Neuronal stem cell (in vitro differentiated cells): ENCODE data around the gene FLRT1.

Source experiments
- DNase-seq: peaks from one replicate; pipeline ENCODE4 v3.0.0-alpha.2; 2013; ENCODE audit warnings: low spot score
- H2AFZ ChIP-seq: one replicate; pipeline ENCODE4 v1.6.1; 2013; ENCODE audit warnings: mild to moderate bottlenecking, low read length, inconsistent platforms
- H2AK5ac ChIP-seq: 2 replicates; pipeline ENCODE4 v1.6.1; 2013; ENCODE audit warnings: low read depth, mild to moderate bottlenecking, inconsistent platforms, low read length, moderate library complexity, mixed read lengths
- H2BK120ac ChIP-seq: 2 replicates; pipeline ENCODE4 v1.6.1; 2013; ENCODE audit warnings: low read depth, mild to moderate bottlenecking, inconsistent platforms, low read length, moderate library complexity, mixed read lengths
- H2BK12ac ChIP-seq: one replicate; pipeline ENCODE4 v1.6.1; 2013; ENCODE audit warnings: low read length, inconsistent platforms
- H2BK15ac ChIP-seq: 2 replicates; pipeline ENCODE4 v1.6.1; 2013; ENCODE audit warnings: mild to moderate bottlenecking, low read length, inconsistent platforms, mixed read lengths
- H2BK5ac ChIP-seq: one replicate; pipeline ENCODE4 v1.6.1; 2013; ENCODE audit warnings: inconsistent platforms, mild to moderate bottlenecking, low read length, moderate library complexity
- H3K14ac ChIP-seq: one replicate; pipeline ENCODE4 v1.6.1; 2013; ENCODE audit warnings: low read length, inconsistent platforms
- H3K18ac ChIP-seq: 2 replicates; pipeline ENCODE4 v1.6.1; 2013; ENCODE audit warnings: low read length, inconsistent platforms
- H3K23ac ChIP-seq: 2 replicates; pipeline ENCODE4 v1.6.1; 2013; ENCODE audit warnings: low read depth, mild to moderate bottlenecking, mixed read lengths, low read length, inconsistent platforms; ENCODE audit not compliant: poor library complexity
- H3K27ac ChIP-seq: replicated peaks from 3 replicates; pipeline ENCODE4 v1.5.1; 2013; ENCODE audit warnings: low read length, inconsistent platforms
- H3K27me3 ChIP-seq, 3 experiments: 2 replicates each; pipeline ENCODE4 v1.6.1; 2013; ENCODE audit warnings: low read length in 3 of 3, mild to moderate bottlenecking in 2 of 3, inconsistent platforms in 1 of 3, low read depth in 1 of 3, mixed read lengths in 1 of 3, moderate library complexity in 1 of 3; ENCODE audit not compliant: control insufficient read depth in 3 of 3, insufficient read depth in 3 of 3
- H3K36me3 ChIP-seq, 2 donors: replicated peaks in 1 of 2; 2 replicates each; pipeline ENCODE4 v1.6.1; 2013; ENCODE audit warnings: low read length in 2 of 2; ENCODE audit not compliant: control insufficient read depth in 2 of 2, insufficient read depth in 2 of 2
- H3K4ac ChIP-seq: 2 replicates; pipeline ENCODE4 v1.6.1; 2013; ENCODE audit warnings: inconsistent platforms, mild to moderate bottlenecking, low read length, moderate library complexity
- H3K4me1 ChIP-seq, 2 donors: 1 replicate in 1 of 2; 2 replicates in 1 of 2; pipeline ENCODE4 v1.6.1; 2013; ENCODE audit warnings: low read length in 2 of 2, low read depth in 1 of 2; ENCODE audit not compliant: control insufficient read depth in 2 of 2, insufficient read depth in 1 of 2
- H3K4me2 ChIP-seq: one replicate; pipeline ENCODE4 v1.6.1; 2013; ENCODE audit warnings: mild to moderate bottlenecking, low read length, inconsistent platforms; ENCODE audit not compliant: insufficient read depth, poor library complexity, severe bottlenecking
- H3K4me3 ChIP-seq, 2 donors: 2 replicates each; pipeline ENCODE4 v1.5.1; 2013; ENCODE audit warnings: low read length in 2 of 2, mild to moderate bottlenecking in 2 of 2, inconsistent platforms in 1 of 2, moderate library complexity in 1 of 2
- H3K79me1 ChIP-seq: one replicate; pipeline ENCODE4 v1.6.1; 2013; ENCODE audit warnings: low read depth, mild to moderate bottlenecking, inconsistent platforms, low read length, moderate library complexity
- H3K9ac ChIP-seq: one replicate; pipeline ENCODE4 v1.6.1; 2013; ENCODE audit warnings: mild to moderate bottlenecking, low read depth, low read length, inconsistent platforms; ENCODE audit not compliant: poor library complexity
- H3K9me3 ChIP-seq, 2 donors: replicated peaks in 1 of 2; 2 replicates each; pipeline versions ENCODE3 to v1.6.1; 2013; ENCODE audit warnings: low read length in 2 of 2, mild to moderate bottlenecking in 2 of 2, inconsistent platforms in 1 of 2, low read depth in 1 of 2, mixed read lengths in 1 of 2, moderate library complexity in 1 of 2; ENCODE audit not compliant: control insufficient read depth in 2 of 2, insufficient read depth in 1 of 2
- H4K8ac ChIP-seq: one replicate; pipeline ENCODE4 v1.6.1; 2013; ENCODE audit warnings: low read depth, mild to moderate bottlenecking, inconsistent platforms, low read length, moderate library complexity
- H4K91ac ChIP-seq: one replicate; pipeline ENCODE4 v1.6.1; 2013; ENCODE audit warnings: low read length, low read depth, mild to moderate bottlenecking, inconsistent platforms; ENCODE audit not compliant: poor library complexity
- WGBS, 2 donors: extraction: QIAGEN DNeasy Blood & Tissue Kit; methylation state at CpG; one replicate each; pipeline ENCODE4 v1.1.7; 2013; ENCODE audit warnings: missing lambda C conversion rate in 2 of 2, mixed read lengths in 1 of 2; ENCODE audit not compliant: insufficient read length in 2 of 2, insufficient replicate concordance in 1 of 2; ENCODE audit errors: extremely low coverage in 2 of 2; 5-methylcytosine and 5-hydroxymethylcytosine counted together

The FLRT1 gene

DNA sequence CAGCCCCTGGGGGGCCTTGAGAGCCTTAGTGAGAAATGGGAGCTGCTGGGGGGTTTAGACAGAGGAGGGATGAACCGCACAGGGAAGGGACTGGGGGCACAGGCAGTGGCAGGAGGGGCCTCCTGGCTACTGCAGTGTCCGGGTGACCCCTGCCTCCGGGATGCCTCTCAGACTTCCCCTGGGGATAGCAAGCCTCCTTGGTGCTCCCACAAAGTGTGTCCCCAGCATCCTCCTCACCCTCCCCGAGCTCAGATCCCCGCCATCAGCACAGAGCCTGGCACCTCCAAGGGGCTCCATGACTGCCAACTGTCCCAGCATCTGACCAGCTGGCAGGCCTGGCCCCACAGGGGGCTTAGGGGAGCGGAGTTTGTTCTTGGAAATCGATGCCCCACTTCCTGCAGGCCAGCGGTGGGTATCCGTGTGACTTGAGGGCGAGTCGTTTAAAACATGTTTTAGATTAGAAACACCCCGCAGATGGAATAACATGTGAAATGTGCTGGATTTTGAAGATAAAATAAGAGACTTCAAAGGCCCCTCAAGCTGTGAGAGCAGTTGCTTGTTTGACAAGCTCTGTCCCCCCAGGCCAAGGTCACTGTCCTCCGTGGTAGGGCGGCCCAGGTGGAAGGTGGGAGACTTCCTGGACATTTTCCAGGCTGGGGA, 13.5 kb upstream of the FLRT1 start:
- H2AK5ac ChIP-seq = peak overlapping the region; percentile 79
- no peak overlapping the region for H3K4me2 ChIP-seq
- no peak overlapping the region for H4K91ac ChIP-seq
- H3K9me3 ChIP-seq = no peaks in the 10 kb centered on the region
- peaks cover 2% of the 10 kb centered on the region for H3K79me1 ChIP-seq
- no peaks in the 10 kb centered on the region for H3K36me3 ChIP-seq
- H3K9ac ChIP-seq = peak overlapping the region; percentile 16
- no peak overlapping the region for H2BK12ac ChIP-seq
- no peak overlapping the region for H2AFZ ChIP-seq
- H3K4me1 ChIP-seq = peaks cover 14 to 42% of the 10 kb centered on the region in 2 donors
- no CpG with 5 or more reads among the region's 14 CpGs for WGBS, 2 donors
- no peak overlapping the region for H3K14ac ChIP-seq
- DNase-seq = no peak
- no peak overlapping the region for H3K27ac ChIP-seq
- H2BK5ac ChIP-seq = no peak overlapping the region
- H3K23ac ChIP-seq = no peak overlapping the region
- no peak overlapping the region for H3K4ac ChIP-seq
- H3K18ac ChIP-seq = peak overlapping the region; percentile 93
- no peak overlapping the region for H3K4me3 ChIP-seq
- peaks cover 0 to 4% (median 0%) of the 10 kb centered on the region in 3 experiments for H3K27me3 ChIP-seq
- no peak overlapping the region for H2BK15ac ChIP-seq
- H4K8ac ChIP-seq = no peak overlapping the region
- H2BK120ac ChIP-seq = no peak overlapping the region

DNA sequence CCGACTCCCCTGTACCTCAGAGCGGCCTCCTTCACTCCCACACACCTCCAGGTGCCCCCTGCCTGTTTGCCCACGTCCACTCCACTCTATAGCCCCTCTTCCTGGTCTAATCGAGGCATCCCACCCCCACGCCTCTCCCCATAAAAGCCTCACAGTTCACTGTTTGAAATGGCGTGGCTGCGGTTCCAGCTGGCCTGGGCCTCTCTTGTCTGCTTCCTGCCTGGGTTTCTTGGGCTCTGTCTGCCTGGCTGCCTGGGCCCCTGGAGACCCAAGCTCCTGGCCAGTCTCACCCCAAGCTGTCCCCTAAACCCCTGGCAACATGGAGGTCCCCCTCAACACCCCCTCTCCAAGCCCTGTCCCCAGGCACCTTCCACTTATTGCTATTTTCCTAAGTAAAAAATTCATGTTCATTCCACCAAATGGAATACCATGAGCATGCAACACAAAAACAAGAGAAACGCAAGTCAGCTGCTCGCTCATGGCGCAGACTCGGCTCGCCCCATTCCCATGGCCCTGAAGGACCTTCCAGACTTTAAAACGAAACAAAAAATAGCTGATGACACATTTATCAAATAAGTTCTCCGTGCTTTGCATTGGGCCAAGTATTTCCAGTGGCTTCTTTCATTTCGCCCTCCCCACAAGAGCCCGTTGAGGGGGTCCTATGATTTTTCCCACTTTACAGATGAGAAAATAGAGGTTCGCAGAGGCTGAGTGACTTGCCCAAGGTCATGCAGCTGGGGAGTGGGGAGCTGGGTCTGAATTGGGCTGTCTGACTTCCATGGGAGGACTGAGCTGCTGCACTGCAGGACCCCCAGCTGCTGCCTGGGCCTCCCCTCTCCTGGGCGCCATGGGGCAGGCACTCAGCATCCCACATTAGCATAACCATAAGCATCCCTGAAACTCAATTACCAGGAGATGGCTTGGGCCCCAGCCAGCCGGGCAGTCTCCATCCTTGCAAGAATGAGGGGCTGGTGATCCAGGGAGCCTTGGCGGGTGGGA, 11.7 kb upstream of the FLRT1 start:
- Histone ChIP-seq H3K27me3 (peaks cover 0 to 4% (median 2%) of the 10 kb centered on the region in 3 experiments), H3K36me3 (no peaks in the 10 kb centered on the region), H3K79me1 (peaks cover 2% of the 10 kb centered on the region), H3K9me3 (no peaks in the 10 kb centered on the region), H3K4me1 (peaks cover 30 to 59% of the 10 kb centered on the region in 2 donors), H2BK12ac (no peak overlapping the region), H3K4me3 (no peak overlapping the region), H4K91ac (no peak overlapping the region), H3K4me2 (no peak overlapping the region), H2AFZ (peak overlapping the region; percentile 32), H3K27ac (no peak overlapping the region), H3K18ac (peak overlapping the region; percentile 80), H3K4ac (no peak overlapping the region), H3K23ac (peak overlapping the region; percentile 85), H2BK15ac (peak overlapping the region; percentile 54), H3K14ac (no peak overlapping the region), H2BK120ac (peak overlapping the region; percentile 2), H2AK5ac (peak overlapping the region; percentile 98), H3K9ac (no peak overlapping the region), H2BK5ac (no peak overlapping the region), H4K8ac (no peak overlapping the region)
- no peak for DNase-seq
- WGBS, 2 donors = no CpG with 5 or more reads among the region's 20 CpGs

DNA sequence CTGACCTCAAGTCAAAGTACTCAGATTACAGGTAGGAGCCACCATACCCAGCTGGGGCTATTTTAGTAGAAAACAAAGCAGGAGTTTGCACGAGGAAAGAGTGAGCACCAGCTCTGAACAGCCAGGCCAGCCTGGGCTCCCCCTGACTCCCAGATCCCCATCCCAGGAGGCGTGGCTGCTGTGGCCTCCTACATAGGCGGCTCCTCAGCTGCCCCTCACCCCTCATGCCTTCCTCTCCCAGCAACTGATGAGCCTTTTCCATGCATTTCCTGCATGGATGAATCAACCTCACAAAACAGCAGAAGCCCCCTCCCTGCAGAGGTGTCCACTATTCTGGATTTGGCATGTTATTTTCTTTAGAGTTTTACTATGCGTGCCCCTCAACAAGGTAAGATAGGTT, 10.5 kb upstream of the FLRT1 start:
- H2AK5ac ChIP-seq = no peak overlapping the region
- H2AFZ ChIP-seq = peak overlapping the region; percentile 5
- H2BK5ac ChIP-seq = no peak overlapping the region
- no peaks in the 10 kb centered on the region for H3K9me3 ChIP-seq
- peak overlapping the region; percentile 28 for H3K18ac ChIP-seq
- H3K23ac ChIP-seq = no peak overlapping the region
- H3K4me2 ChIP-seq = no peak overlapping the region
- H4K8ac ChIP-seq = no peak overlapping the region
- H3K27me3 ChIP-seq = peaks cover 0 to 2% (median 2%) of the 10 kb centered on the region in 3 experiments
- H3K4me3 ChIP-seq = no peak overlapping the region
- DNase-seq = no peak
- H2BK15ac ChIP-seq = no peak overlapping the region
- H3K4ac ChIP-seq = no peak overlapping the region
- H3K4me1 ChIP-seq = peaks cover 38 to 71% of the 10 kb centered on the region in 2 donors
- no peak overlapping the region for H2BK120ac ChIP-seq
- H2BK12ac ChIP-seq = no peak overlapping the region
- WGBS, 2 donors = no CpG with 5 or more reads among the region's 4 CpGs
- no peaks in the 10 kb centered on the region for H3K36me3 ChIP-seq
- H3K27ac ChIP-seq = no peak overlapping the region
- no peak overlapping the region for H3K14ac ChIP-seq
- H3K79me1 ChIP-seq = no peaks in the 10 kb centered on the region
- no peak overlapping the region for H4K91ac ChIP-seq
- H3K9ac ChIP-seq = no peak overlapping the region
